ENCODE data around the gene NPHS2. TPM values are rescaled to one million over a fixed set of nuclear protein-coding genes. Genes with fewer than 3 reads are reported as not detected.
"Not testable (repeated sequence)": the region's sequence is repeated elsewhere in the genome, so short reads cannot be mapped to it uniquely, and the experiment has no call there.

Gene NPHS2
- total RNA-seq, 1 donor from 2014 or later: not detected

DNA sequence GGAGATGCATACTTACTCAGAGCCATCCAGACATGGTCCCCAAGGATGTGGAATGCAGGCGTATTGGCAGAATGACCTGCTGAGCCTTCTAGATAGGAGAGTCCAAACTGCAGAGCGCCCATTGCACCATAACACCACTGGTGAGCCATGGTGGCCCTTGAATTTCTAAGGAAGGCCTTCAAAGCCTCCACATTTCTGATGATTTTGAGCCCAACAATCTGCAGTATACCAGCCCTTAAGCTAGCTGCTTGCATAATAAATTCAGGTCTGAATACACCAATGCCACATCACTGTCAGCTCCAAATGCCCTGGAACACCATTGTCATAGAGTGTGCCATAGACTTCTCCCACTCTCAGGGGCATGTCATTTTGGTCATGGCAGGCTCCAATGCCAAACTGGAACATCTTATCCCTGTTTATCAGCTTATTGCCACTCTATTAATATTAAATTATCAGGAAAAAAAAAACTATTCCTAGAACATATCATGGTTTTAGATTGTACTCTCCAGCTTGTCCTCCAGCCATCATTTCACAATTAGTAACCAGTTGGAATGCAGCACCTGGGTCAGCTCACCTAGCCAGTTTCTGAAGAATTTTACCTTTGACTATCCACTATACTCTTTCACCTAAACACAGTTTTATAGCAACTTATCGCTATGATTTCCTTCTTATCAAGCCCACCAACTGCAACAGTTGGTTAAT is 26.9 kb downstream of the NPHS2 start:
- H3K4me3 ChIP-seq (ENCODE audit: low read depth, low read length): no peak overlapping the region
- TF ChIP-seq, protein P1, sequence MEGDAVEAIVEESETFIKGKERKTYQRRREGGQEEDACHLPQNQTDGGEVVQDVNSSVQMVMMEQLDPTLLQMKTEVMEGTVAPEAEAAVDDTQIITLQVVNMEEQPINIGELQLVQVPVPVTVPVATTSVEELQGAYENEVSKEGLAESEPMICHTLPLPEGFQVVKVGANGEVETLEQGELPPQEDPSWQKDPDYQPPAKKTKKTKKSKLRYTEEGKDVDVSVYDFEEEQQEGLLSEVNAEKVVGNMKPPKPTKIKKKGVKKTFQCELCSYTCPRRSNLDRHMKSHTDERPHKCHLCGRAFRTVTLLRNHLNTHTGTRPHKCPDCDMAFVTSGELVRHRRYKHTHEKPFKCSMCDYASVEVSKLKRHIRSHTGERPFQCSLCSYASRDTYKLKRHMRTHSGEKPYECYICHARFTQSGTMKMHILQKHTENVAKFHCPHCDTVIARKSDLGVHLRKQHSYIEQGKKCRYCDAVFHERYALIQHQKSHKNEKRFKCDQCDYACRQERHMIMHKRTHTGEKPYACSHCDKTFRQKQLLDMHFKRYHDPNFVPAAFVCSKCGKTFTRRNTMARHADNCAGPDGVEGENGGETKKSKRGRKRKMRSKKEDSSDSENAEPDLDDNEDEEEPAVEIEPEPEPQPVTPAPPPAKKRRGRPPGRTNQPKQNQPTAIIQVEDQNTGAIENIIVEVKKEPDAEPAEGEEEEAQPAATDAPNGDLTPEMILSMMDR (conservative IDR thresholded peaks at IDR 0.05; ENCODE audit: low read depth, low read length): no peak
- DNase-seq (ENCODE audit: low read depth): no peak

DNA sequence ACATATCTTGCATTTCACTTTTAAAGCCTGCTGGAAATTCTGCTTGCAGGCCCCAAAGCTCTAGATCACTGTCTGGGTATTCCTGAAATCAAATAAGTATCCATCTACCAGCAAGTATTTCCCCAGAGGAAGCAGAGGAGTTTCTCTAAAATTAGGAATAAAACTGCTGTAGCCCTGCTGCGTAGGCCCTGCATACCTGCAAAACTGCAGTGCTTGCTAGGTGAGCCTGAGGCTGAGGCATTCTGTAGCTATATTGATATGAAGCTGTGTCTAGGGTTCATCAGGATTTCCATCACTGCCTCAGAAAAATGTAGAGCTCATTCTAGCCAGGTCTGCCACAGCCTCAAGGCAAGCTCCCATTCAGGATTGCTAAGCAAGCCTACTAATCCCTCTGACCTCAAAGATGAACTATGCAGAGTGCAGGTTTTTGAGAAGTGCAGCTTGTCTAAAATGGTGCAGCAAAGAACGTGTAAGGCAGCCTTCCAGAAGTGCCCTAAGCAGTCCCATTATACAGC is 28.7 kb downstream of the NPHS2 start:
- TF ChIP-seq, protein P1 (conservative IDR thresholded peaks at IDR 0.05; ENCODE audit: low read depth, low read length): no peak
- no peak overlapping the region for H3K4me3 ChIP-seq (ENCODE audit: low read depth, low read length)
- DNase-seq (ENCODE audit: low read depth): no peak

DNA sequence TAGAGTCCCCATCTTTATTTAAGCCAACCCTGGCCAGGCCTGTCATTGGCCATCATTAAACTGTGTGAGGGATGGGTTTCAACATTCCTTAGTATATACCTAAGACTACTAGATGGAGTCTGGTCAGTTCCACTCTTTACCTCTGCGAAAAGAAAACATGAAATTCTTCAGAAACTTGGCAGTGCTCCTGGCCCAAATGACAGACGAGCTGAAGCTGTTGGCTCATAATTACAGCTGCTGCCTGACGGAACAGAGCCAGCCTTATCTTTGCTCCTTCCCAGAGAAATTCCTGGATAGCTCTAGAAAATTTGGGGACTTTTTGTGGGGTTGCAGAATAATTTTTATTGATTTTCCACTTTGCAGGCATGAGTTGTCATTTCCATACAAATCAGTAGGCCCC is 30.4 kb downstream of the NPHS2 start:
- TF ChIP-seq, protein P1 (conservative IDR thresholded peaks at IDR 0.05; ENCODE audit: low read depth, low read length): no peak
- no peak overlapping the region for H3K4me3 ChIP-seq (ENCODE audit: low read depth, low read length)
- no peak for DNase-seq (ENCODE audit: low read depth)

DNA sequence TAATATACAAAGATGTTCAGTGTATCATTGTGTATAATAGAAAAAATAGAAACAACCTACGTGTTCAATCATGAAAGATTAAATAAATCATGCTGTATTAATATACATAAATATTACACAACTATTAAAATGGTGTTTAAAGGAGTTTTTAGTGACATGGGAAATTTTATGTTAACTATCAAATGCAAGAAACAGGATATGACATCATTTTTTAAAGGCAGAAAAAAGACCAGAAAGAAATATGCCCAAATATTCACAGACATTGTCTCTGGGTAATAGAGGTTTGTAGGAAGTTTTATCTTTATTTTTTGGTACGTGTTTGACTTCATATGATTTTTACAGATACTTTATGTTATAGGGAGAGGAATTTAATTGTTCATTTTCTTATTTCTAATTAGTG is 34.0 kb downstream of the NPHS2 start:
- DNase-seq (ENCODE audit: low read depth): no peak
- H3K4me3 ChIP-seq (ENCODE audit: low read depth, low read length): no peak overlapping the region
- TF ChIP-seq, protein P1 (conservative IDR thresholded peaks at IDR 0.05; ENCODE audit: low read depth, low read length): no peak

DNA sequence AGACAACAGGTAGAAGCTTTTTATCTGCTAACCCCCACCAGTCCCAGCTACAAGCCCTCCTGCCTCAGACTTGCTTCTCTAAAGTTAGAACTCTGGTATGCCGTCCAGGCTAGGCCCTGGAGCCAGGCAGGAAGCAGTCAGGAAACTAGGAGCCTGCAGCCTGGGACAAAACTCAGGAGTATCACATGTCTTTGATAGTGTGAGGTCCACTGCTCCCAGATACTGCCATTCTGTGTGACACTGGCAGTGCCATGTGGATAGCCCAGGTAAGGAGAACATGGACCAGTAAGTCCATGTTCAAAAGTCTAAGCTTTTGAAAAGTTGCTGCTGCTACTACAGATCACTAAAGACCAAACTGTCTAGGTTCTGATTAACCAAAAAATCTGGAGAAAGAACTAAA is 45.4 kb downstream of the NPHS2 start:
- TF ChIP-seq, protein P1 (conservative IDR thresholded peaks at IDR 0.05; ENCODE audit: low read depth, low read length): no peak
- no peak overlapping the region for H3K4me3 ChIP-seq (ENCODE audit: low read depth, low read length)
- DNase-seq (ENCODE audit: low read depth): no peak

DNA sequence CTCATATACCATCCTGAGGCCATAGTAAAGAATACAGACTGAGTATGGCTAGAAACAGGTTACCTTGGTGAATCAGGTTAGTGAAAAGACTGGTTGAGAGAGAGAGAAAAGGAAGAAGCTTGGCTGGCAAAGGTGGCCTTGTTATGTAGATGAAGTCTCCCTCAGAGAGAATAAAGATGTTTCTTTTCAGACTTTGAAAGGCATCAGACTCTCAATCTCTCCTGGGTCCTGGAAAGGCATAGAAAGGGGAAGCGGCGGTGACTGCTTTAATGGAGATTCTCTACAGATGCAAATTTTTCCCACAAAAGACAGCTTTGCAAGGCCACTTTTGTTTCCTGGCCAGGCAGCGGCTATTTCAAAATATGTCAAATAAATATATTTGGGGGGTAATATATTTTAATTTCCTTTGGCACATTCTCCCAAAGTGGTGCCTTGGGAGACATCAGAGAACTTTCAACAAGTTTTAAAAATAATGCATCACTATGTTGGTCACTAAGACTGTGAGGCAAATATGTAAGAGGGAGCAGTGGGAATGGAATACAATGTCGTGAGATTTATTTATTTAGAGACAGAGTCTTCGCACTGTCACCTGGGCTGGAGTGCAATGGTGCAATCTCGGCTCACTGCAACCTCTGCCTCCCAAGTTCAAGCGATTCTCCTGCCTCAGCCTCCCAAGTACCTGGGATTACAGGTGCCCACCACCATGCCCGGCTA is 46.1 kb downstream of the NPHS2 start:
- H3K4me3 ChIP-seq (ENCODE audit: low read depth, low read length): no peak overlapping the region
- TF ChIP-seq, protein P1 (conservative IDR thresholded peaks at IDR 0.05; ENCODE audit: low read depth, low read length): no peak
- DNase-seq (ENCODE audit: low read depth): no peak

DNA sequence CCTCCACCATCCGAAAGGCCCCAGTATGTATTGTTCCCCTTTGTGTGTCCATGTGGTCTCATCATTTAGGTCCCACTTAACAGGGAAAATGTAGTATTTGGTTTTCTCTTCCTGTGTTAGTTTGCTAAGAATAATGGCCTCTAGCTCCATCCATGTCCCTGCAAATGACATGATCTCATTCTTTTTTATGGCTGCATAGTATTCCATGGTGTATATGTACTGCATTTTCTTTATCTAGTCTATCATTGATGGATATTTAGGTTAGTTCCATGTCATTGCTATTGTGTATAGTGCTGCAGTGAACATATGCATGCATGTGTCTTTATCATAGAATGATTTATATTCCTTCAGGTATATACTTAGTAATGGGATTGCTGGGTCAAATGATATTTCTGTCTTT is 57.2 kb downstream of the NPHS2 start:
- not testable (repeated sequence) for DNase-seq (ENCODE audit: low read depth); H3K4me3 ChIP-seq (ENCODE audit: low read depth, low read length)

All from epithelial cell of proximal tubule (primary cell).